Stimulated activated CD8-positive, alpha-beta memory T cell treated with anti-CD3 and anti-CD28 coated beads, Interleukin-15, amount 100 ng/mL, for 1 hour (primary cell): ENCODE measurements around the gene ECHDC1.
A peak's percentile ranks its signal among the peaks of the same experiment; 100 is the strongest.

Source experiments
- DNase-seq: peaks from one replicate; pipeline ENCODE4 v3.0.0-alpha.2; 2020; ENCODE audit warnings: low read depth

ECHDC1 gene

DNA sequence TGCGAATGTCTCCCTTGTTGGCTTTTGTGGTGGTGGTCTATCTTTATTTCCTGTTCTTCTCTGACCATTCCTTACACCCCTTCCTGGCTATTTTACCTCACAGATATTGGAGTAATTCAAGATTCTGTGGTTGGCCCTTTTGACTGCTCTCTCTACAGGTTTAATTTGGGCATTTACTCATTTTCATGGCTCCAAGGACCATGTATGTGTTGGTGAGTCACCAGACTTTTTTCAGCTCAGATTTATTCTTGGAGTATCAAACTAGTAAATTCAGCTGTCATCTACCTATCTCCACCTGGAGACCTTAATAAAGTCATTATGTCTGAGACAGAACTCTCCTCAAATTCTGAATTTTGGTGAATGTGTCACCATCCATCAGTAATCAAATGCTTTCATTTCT is 61.2 kb downstream of the ECHDC1 start:
- no peak for DNase-seq

DNA sequence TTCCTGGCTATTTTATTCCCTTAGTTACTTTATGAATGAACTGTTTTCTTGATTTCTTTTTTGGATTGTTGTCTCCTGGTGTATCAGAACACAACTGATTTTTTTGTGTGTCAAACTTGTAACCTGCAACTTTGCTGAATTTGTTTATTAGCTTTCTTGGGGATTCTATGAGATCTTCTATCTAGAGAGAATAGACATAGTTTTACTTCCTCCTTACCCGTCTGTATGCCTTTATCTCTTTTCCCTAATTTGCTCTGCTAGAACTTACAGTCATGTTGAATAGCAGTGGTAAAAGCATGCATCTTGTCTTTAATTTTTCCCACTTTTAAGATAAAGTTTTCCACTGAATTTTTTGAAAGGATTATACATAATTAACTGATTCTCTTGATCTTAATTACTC is 63.6 kb downstream of the ECHDC1 start:
- no peak for DNase-seq

DNA sequence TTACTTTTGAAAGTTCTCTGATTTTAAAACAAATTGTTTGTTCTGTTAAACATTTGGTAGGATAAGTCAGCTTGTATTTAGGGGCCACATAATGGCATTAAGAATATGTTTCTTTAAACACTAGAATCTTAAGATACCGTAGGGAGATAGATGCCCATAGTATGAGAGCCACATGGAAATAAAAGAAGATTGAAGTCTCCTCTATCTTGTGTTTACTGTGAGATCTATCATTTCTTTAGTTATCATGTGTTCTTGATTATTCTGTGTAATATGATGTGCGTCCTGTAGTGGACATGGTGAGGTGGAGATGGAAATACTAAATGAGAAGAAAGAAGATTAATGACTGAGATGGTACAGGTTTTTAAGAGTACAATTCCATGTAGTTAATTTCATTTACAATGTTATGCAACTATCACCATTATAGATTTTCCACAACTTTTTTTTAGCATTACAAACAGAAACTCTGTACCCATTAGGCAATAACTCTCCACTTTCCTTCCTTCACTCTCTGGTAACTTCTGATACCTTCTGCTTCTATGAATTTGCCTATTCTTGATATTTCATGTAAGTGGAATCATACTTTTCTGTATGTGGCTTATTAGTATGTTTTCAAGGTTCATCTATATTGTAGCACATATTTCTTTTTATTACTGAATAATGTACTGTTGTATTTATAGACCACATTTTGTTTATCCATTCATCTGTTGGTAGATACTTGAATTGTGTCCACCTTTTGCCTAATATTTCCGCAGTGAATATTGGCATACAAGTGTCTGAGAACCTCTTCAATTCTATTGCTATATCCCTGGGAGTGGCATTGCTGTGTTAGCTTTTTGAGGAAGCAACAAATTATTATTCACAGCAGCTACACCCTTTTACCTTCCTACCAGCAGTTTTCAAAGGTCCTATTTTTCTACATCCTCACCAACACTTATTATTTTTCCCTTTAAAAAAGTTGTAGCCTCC is 65.2 kb downstream of the ECHDC1 start:
- no peak for DNase-seq

DNA sequence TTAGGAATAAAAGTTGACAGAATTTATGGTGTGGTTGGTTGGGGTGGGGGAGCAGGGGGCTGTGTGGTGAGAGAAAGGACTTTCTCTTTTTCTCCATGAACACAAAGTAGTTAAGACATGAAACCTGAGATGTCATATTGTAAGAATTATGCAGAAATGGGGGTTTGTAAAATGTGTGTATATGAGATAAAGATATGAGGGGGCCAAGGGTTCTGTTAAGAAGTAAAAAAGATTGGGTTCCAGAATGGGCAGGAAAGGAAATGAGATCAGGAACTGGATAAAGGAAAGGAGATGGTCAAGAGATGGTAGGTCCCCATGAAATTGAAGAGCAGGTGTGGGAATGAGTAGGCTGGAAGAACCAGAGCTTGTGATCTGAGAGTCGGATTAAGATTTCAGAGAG is 67.1 kb downstream of the ECHDC1 start:
- DNase-seq: no peak

DNA sequence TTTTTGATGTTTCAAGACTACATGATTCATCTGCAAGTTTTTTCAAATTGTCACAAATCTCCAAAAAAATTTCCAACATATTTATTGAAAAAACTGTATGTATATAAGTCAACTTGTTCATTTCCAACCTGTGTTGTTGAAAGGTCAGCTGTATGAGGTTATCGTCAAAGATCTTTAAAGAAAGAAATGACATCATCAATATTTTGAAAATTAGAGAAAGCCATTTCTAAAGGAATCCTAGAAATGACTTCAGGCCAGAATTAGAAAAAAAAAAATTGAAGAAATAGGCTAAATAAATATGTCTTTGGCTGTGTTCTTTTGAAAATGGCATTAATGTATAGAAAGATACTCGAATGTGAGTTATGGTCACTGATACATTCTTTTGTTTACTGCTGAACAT is 69.9 kb downstream of the ECHDC1 start:
- no peak for DNase-seq

DNA sequence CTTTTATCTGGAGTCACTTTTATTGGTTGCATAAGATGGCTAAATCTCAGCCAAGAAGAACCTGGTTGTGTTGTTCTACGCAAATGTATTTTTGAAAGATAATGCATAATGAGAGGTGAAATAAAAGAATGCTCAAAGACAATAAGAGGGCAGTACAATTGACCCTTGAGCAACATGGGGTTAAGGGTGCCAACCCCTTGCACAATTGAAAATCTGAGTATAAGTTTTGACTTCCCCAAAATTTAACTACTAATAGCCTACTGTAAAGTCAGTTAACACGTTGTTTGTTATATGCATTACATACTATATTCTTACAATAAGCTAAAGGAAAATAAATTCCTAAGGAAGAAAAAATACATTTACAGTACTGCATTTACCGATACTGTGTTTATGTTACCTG is 70.8 kb downstream of the ECHDC1 start:
- no peak for DNase-seq

DNA sequence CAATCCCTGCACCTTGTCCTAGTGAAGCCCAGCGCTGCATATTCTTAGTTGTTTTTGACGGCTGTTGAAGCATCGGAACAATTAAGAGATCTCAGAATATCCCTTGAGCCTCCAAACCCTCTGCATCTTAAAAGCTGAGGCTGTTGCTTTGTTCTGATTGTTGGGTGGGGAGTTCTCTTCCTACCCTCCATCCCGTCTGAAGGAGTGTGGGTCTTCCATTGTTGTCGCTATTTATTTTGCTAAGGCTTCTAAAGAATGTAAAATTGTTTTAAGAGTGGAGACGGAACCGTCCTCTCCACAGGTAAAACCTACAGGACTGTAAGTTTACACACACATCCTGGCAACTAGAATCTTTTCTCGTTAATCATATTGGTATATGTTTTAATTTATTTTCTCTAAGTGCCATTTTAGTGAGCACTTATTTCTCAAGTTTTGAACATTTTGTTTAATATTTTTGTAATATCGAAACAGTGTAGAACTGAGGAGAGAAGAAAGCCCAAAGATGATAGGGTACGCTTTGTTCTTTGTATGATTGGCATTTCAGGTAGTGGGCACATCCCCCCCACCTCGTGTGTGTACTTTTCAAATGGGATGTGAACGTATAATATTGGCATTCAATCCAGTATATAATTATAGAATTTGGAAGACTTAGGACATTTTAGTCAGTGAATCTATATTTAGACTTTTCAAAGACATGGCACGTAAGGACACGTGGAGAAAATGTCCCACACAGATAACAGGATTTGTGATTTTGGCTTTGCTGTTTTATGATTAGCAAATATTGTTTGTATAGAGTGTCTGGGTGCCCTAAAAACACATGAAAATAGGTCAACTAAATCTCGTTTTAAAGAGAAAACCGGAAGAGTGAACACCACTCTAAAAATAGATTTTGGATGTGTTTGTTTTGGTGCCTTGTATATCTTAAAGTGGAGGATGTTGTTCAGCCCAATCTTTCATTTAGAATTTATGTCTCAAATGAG is 75.5 kb downstream of the ECHDC1 start:
- no peak for DNase-seq

DNA sequence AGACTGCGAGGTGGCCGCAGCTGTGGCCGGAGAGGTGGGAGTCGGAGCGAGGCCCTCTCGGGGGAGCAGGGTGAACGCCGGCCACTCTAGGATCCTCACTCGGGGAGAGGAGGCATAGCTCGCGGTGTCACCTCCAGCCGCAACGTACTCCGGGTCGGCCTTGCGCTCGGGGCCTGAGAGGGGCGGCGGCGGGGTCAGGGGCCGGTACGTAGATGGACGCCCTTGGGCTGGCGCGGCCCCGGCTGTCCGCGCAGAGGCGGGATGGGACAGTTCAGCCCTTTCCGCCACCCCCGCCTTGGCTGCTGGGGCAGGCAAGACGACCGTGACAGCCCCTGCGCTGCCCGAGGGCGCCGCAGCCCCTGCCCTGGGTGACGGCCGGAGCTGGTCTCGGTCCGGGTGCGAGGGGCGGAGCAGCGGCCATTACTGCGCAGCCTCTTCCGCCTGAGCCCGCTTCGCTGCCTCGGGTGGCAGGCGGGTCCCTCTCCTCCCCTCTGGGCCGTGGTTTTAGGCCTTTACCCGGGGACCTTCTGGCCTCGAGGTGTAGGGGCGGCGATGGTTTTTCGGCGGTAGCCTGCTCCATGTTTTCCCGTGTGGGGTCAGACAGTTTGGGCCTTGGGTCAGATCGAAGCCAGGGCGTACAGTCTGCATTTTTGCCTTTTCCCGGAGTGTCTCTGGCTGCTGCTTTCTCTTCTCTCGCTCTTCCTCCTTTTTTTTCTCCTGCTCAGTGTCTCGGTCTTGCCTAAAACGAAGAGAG is 76.3 kb downstream of the ECHDC1 start:
- DNase-seq: peak; percentile 14

DNA sequence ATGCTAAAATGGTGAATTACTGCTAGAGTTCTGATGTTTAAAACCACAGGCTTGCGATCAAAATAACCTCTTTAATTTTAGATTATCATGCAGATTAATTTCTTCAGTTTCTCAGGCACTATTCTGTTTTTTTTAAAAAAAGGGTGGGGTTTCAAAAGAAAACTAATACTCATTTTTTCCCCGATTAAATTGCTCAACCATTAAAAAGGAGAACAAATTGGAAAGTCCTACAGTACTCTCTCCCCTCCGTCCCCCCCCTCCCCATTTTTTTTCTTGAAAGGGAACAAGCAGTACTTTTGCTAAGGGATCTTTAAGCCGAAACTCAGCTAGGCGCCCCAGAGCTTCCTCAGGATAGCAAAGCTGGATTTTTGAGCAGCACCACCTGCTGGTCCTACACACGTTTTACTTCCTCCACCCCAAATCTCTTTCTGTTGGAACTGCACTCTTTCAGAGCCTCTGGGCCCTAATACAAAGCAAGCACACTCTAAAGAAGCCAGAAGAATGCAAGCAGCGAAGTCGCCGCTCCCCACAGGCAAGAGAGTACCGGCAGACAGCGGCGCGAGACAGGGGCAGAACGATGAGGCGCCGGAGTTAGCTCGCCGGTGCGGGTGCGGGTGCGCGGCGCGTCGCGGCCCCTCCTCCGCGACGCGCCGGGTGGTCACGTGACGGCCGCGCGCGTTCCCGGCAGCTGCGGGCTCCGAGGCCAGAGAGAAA is 77.1 kb downstream of the ECHDC1 start, which contains the start of gene RNF146:
Gene RNF146 (plus strand): TSS at position 687 of the 714 bp plus-strand sequence. CDS start 13,475 bp downstream, outside the sequence.
- DNase-seq: peak; percentile 45

DNA sequence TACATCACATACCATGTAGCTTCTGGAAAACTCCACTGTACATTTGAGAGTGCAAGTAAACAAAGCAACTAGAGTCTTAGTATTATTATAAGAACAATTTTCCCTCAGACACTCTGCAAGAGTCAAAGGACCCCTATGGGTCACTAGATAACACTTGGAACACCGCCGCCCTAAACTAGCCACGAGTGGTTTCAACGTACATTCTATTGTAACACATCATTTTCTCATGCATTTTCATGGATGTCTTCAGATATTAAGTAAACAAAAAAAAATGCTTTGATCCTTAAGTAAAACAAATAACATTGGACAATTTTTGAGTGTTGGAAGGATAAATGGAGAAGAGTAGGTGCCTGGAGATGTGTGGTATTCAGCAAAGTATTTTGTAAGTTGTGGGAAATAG is 79.9 kb downstream of the ECHDC1 start:
- no peak for DNase-seq

DNA sequence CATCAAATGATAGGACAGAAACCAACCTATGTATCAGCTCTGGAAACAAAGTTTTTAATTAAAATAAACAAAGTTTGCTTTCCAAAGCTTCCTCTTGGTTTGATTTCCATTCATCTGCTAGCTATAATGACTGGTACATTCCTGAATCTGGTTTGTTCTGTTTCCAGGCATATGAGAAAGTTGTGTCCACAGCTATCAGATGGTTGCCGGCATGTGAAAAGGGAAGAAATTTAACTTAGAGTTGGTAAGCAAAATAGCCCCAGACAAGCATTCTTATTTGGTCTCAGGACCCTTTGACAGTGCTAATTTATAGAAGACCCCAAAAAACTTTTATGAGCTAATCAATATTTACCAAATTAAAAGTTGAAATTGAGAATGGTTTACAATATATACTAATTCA is 80.5 kb downstream of the ECHDC1 start:
- no peak for DNase-seq

DNA sequence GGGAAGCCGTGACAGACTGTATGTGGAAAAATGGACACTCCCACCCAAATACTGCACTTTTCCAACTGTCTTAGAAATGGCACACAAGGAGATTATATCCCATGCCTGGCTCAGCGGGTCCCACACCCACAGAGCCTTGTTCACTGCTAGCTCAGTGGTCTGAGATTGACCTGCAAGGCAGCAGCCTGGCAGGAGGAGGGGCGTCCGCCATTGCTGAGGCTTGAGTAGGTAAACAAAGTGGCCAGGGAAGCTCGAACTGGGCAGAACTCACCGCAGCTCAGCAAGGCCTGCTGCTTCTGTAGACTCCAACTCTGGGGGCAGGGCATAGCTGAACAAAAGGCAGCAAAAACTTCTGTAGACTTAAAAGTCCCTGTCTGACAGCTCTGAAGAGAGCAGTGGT is 88.1 kb downstream of the ECHDC1 start:
- DNase-seq: no peak

DNA sequence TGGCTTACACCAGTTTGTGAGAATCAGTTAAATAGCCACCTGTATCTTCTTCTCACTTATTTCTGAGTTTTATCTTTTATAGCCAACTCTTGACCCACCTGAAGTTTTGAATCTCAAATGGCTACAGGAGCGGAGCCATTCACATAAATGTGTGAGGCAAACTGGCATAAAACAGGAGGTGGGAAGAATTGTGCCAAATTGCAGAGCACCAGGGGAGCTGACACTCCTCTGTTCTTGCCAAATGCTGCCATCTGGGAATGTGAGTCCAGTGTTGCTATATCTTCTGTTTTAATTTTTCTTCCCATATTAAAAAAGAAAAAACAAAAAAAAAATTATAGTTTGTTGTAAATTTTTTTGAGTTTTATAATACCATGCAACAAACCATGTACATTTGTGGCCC is 93.8 kb downstream of the ECHDC1 start:
- DNase-seq: no peak

DNA sequence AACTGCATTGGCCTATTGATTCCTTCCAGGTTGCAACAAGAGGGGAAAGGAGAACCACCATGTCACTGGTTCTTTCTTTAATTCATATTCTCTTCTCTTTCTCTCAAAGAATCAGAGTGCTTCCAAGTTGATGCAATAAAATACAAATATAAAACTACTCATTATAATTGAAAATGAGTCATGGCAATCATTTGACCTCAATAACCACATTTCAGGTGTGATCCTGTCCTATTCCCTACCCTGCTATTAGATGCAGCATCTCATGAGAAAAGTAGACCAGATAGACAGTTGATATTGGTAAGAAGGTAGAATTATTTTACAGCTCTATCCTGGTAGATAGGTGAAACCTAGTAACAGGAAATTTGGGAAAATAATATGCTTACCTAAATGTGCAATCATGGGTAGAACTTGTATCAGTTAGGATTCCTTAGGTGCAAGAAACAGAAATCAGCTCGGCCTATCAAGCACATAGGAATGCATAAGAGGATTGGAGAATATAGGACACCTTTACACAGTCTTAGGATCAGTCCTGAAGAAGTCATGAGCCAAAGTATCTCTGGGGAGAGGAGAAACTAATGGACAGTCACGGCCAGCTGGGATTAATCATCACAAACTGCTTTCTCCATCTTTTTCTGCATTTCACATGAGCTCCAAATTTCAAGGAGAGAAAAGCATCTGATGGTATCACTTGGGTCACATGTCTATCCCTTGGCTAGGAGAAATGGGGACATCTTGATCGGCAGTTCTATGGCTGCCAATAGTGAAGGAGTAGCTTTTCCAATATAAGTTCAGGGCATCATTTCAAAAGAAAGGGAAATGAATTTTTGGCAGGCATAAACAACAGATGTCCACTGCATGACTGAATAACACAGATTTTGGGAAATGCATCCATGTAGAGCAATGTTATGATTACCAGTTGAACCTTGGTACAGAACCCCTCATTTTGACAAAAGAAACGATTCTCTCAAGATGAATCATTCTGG is 96.0 kb downstream of the ECHDC1 start:
- DNase-seq: no peak

DNA sequence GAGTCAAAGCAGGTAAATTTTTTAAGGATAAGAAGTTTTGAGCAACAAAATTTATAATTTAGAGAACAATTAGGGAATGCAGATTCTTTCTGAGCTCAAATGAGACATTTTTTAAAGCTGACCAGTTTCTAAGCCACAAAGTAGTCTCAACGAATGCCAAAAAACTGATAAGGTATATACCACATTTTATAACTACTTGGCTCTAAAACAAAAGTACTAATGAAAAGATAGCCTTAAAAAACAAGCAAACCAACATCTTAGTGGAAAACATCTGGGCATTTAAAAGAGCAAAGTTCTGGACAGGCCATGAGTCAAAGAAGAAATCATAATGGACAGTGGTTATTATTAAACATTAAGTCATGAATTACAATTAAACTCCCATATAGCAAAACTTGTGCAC is 99.9 kb downstream of the ECHDC1 start:
- no peak for DNase-seq
